Umbilical cord (tissue), 2 donors: ENCODE data around the gene NCKIPSD. TPM values are rescaled to one million over a fixed set of nuclear protein-coding genes. Genes with fewer than 3 reads are reported as not detected.
A peak's percentile ranks its signal among the peaks of the same experiment; 100 is the strongest.

Experiments
- DNase-seq: peaks from one replicate; pipeline ENCODE4 v3.0.0-alpha.2; 2015; ENCODE audit warnings: low spot score
- total RNA-seq: library from RNA; depleted of rRNA; stranded (reverse); fragments of >200 nt; gene quantifications from one replicate; pipeline ENCODE4 v1.2.3, GENCODE V29; 2014; ENCODE audit warnings: low replicate concordance; ENCODE audit not compliant: insufficient read depth

The NCKIPSD gene
- total RNA-seq, 1 donor from 2014 or later: 7.9 TPM

GRCh38 chr3:48647714-48648113 is 38.0 kb downstream of the NCKIPSD start:
- DNase-seq: no peak

GRCh38 chr3:48644898-48645760 is 40.6 kb downstream of the NCKIPSD start:
- DNase-seq: no peak

- no peak for DNase-seq
Observed at GRCh38 chr3:48642605-48643004, 43.1 kb downstream of the NCKIPSD start.

GRCh38 chr3:48641396-48641795 is 44.3 kb downstream of the NCKIPSD start:
- DNase-seq: no peak

GRCh38 chr3:48639944-48640606 is 45.6 kb downstream of the NCKIPSD start:
- no peak for DNase-seq

GRCh38 chr3:48637305-48637704 is 48.4 kb downstream of the NCKIPSD start:
- DNase-seq: no peak

- DNase-seq: no peak
Observed at GRCh38 chr3:48636149-48636655, 49.5 kb downstream of the NCKIPSD start.

GRCh38 chr3:48635222-48636021 is 50.3 kb downstream of the NCKIPSD start, which contains the start of gene SLC26A6:
SLC26A6 (minus strand) TSS chr3:48635461; CDS start chr3:48635393, 68 bp downstream.
- peak; percentile 98 for DNase-seq

- peak; percentile 22 for DNase-seq
Observed at GRCh38 chr3:48634661-48635221, 51.0 kb downstream of the NCKIPSD start.

GRCh38 chr3:48633743-48634142 is 52.0 kb downstream of the NCKIPSD start:
- no peak for DNase-seq

GRCh38 chr3:48633256-48633655 is 52.5 kb downstream of the NCKIPSD start:
- DNase-seq: no peak

- DNase-seq: no peak
Observed at GRCh38 chr3:48631516-48632448, 53.9 kb downstream of the NCKIPSD start.

GRCh38 chr3:48630833-48631232 is 54.9 kb downstream of the NCKIPSD start:
- no peak for DNase-seq

GRCh38 chr3:48630407-48630806 is 55.3 kb downstream of the NCKIPSD start:
- no peak for DNase-seq

- no peak for DNase-seq
Observed at GRCh38 chr3:48629894-48630293, 55.8 kb downstream of the NCKIPSD start.

- DNase-seq: no peak
Observed at GRCh38 chr3:48628277-48629017, 57.3 kb downstream of the NCKIPSD start.

GRCh38 chr3:48625600-48625999 is 60.1 kb downstream of the NCKIPSD start:
- no peak for DNase-seq

GRCh38 chr3:48624767-48625166 is 60.9 kb downstream of the NCKIPSD start:
- no peak for DNase-seq

GRCh38 chr3:48623851-48624547 is 61.7 kb downstream of the NCKIPSD start:
- no peak for DNase-seq
